Left lung (tissue), 10 donors: ENCODE data around the gene SOX10. TPM values are rescaled to one million over a fixed set of nuclear protein-coding genes. Genes with fewer than 3 reads are reported as not detected.

ENCODE experiments used
- ATAC-seq: fragments of 200-7000 bp; cut with Tn5 transposase; one replicate; pipeline ENCODE4 v1.9.1; 2020; ENCODE audit warnings: moderate library complexity
- DNase-seq, 4 donors: peaks; one replicate each; pipeline ENCODE4 v3.0.0-alpha.2; 2013 to 2020
- H3K27ac ChIP-seq, 2 donors: fragments of 200-600 bp; sonication (generic) in 1 of 2; one replicate each; pipeline versions ENCODE4 v1.5.0 to v1.8.0; 2020 to 2021
- H3K27me3 ChIP-seq, 2 donors: fragments of 200-600 bp; sonication (generic) in 1 of 2; one replicate each; pipeline versions ENCODE4 v1.5.0 to v1.8.0; 2020 to 2021
- H3K36me3 ChIP-seq, 2 donors: fragments of 200-600 bp; sonication (generic) in 1 of 2; one replicate each; pipeline versions ENCODE4 v1.5.0 to v1.8.0; 2020 to 2021
- H3K4me1 ChIP-seq, 2 donors: fragments of 200-600 bp; one replicate each; pipeline ENCODE4 v1.8.0; 2021
- H3K4me3 ChIP-seq, 2 donors: fragments of 200-600 bp; sonication (generic) in 1 of 2; one replicate each; pipeline versions ENCODE4 v1.5.0 to v1.8.0; 2020 to 2021; ENCODE audit warnings: mild to moderate bottlenecking in 1 of 2
- H3K9me3 ChIP-seq, 2 donors: fragments of 200-600 bp; sonication (generic) in 1 of 2; one replicate each; pipeline versions ENCODE4 v1.5.0 to v1.8.0; 2020 to 2021
- CTCF ChIP-seq, 2 donors: fragments of 200-600 bp; sonication (generic) in 1 of 2; IDR thresholded peaks; one replicate each; pipeline versions ENCODE4 v1.5.0 to v1.8.0; 2021; ENCODE audit warnings: antibody characterized with exemption in 2 of 2
- intact Hi-C, 2 donors: fragments of 100-400 bp; cut with DNase I; formaldehyde crosslinking; loops; one replicate each; pipeline versions ENCODE4 v1.11.2 to v1.14.2; 2022
- microRNA-seq, 2 donors: library from miRNA; unstranded; fragments of <30 nt; microRNA quantifications; one replicate each; pipeline ENCODE4, GENCODE V29; 2019
- polyA plus RNA-seq, 6 donors: library from polyadenylated mRNA; unstranded; fragments of 120-200 nt; gene quantifications; one replicate each; pipeline ENCODE4 v1.2.1, GENCODE V29; 2013; ENCODE audit not compliant: insufficient read length in 6 of 6
- total RNA-seq, 2 donors: library from RNA; stranded (reverse); fragmentation: NEBNext Ultra II Directional; extraction: Animal tissue kit (Norgen Biotek cat#: 25700); gene quantifications; one replicate each; pipeline ENCODE4 v1.2.1, GENCODE V29; 2021
- donor health status: DM: no; HTN: yes; CAD: no.
- donor health status: DM: no; HTN: no; CAD: no.

Gene SOX10
- total and polyA plus RNA-seq, 8 donors = 0.41 to 1.0 (median 0.83) TPM; not detected in 2

GRCh38 chr22:37925330-37925729, 59.0 kb downstream of the SOX10 start:
- ATAC-seq (no peak), DNase-seq (no peak)
- Histone ChIP-seq H3K4me1 (peaks cover 0 to 11% of the 10 kb centered on the region in 2 donors), H3K27ac (no peak overlapping the region), H3K27me3 (no peaks in the 10 kb centered on the region), H3K9me3 (no peaks in the 10 kb centered on the region), H3K4me3 (no peak overlapping the region), H3K36me3 (peaks cover 0 to 99% of the 10 kb centered on the region in 2 donors)
- no peak for TF ChIP-seq CTCF (IDR thresholded peaks at IDR 0.05)
- intact Hi-C loops = no loop called here

GRCh38 chr22:37924386-37925065, 59.8 kb downstream of the SOX10 start:
- Histone ChIP-seq H3K27ac (no peak overlapping the region), H3K4me3 (no peak overlapping the region), H3K36me3 (peaks cover 0 to 97% of the 10 kb centered on the region in 2 donors), H3K27me3 (no peaks in the 10 kb centered on the region), H3K4me1 (peaks cover 0 to 11% of the 10 kb centered on the region in 2 donors), H3K9me3 (no peaks in the 10 kb centered on the region)
- intact Hi-C loops = no loop called here
- ATAC-seq (no peak), DNase-seq (no peak)
- TF ChIP-seq CTCF (IDR thresholded peaks at IDR 0.05) = no peak

GRCh38 chr22:37923927-37924326, 60.4 kb downstream of the SOX10 start:
- ATAC-seq (no peak), DNase-seq (no peak)
- TF ChIP-seq CTCF (IDR thresholded peaks at IDR 0.05) = no peak
- Histone ChIP-seq H3K27ac (no peak overlapping the region), H3K36me3 (peaks cover 0 to 97% of the 10 kb centered on the region in 2 donors), H3K9me3 (no peaks in the 10 kb centered on the region), H3K27me3 (no peaks in the 10 kb centered on the region), H3K4me3 (no peak overlapping the region), H3K4me1 (peaks cover 0 to 12% of the 10 kb centered on the region in 2 donors)
- intact Hi-C loops = no loop called here

Small RNA genes within 50 kb of the gene (microRNA-seq; reads per million reads assigned to microRNA genes)
- gene MIR4534 (0 reads per million in 2 donors), gene MIR6820 (0.67 to 1.4 reads per million in 2 donors)

Other genes starting within 250 kb of the SOX10 start
- 10 to 100 TPM; 12.6 to 16.7 TPM for gene GCAT, start 176.6 kb downstream of the SOX10 start, total RNA-seq
- gene GCAT, start 176.6 kb downstream of the SOX10 start, polyA plus RNA-seq = 10 to 100 TPM in 1 of 6 donors, 1 to 10 TPM in 5; 8.1 to 10.9 (median 8.9) TPM
- not detected for gene GALR3, start 161.2 kb downstream of the SOX10 start, total RNA-seq
- gene GALR3, start 161.2 kb downstream of the SOX10 start, polyA plus RNA-seq = not detected
- 10 to 100 TPM; 15.2 to 21.9 TPM for gene ANKRD54, start 140.2 kb downstream of the SOX10 start, total RNA-seq
- gene ANKRD54, start 140.2 kb downstream of the SOX10 start, polyA plus RNA-seq = 10 to 100 TPM; 16.8 to 23.5 (median 19.2) TPM
- 100 to 1,000 TPM; 310 to 378 TPM for gene EIF3L, start 135.1 kb downstream of the SOX10 start, total RNA-seq
- gene EIF3L, start 135.1 kb downstream of the SOX10 start, polyA plus RNA-seq = 1,000 to 10,000 TPM; 1,019 to 1,258 (median 1,177) TPM
- 10 to 100 TPM; 35.8 to 36.8 TPM for gene MICALL1, start 78.3 kb downstream of the SOX10 start, total RNA-seq
- 10 to 100 TPM; 15.0 to 32.4 (median 22.3) TPM for gene MICALL1, start 78.3 kb downstream of the SOX10 start, polyA plus RNA-seq
- gene C22orf23, start 31.0 kb downstream of the SOX10 start, total RNA-seq = under 1 TPM; 0.26 to 0.65 TPM
- gene C22orf23, start 31.0 kb downstream of the SOX10 start, polyA plus RNA-seq = 1 to 10 TPM; 3.6 to 7.2 (median 4.6) TPM
- 10 to 100 TPM; 58.3 to 64.9 TPM for gene POLR2F, start 30.9 kb downstream of the SOX10 start, total RNA-seq
- gene POLR2F, start 30.9 kb downstream of the SOX10 start, polyA plus RNA-seq = 10 to 100 TPM; 49.2 to 66.0 (median 60.2) TPM
- gene PICK1, start 72.8 kb upstream of the SOX10 start, total RNA-seq = 10 to 100 TPM; 30.9 to 39.5 TPM
- gene PICK1, start 72.8 kb upstream of the SOX10 start, polyA plus RNA-seq = 10 to 100 TPM; 22.8 to 33.1 (median 27.8) TPM
- under 1 TPM; 0.38 to 0.45 TPM for gene SLC16A8, start 99.6 kb upstream of the SOX10 start, total RNA-seq
- 1 to 10 TPM in 5 of 6 donors, under 1 TPM in 1; 0.94 to 2.1 (median 1.5) TPM for gene SLC16A8, start 99.6 kb upstream of the SOX10 start, polyA plus RNA-seq
- under 1 TPM; 0.34 to 0.35 TPM for gene BAIAP2L2, start 126.1 kb upstream of the SOX10 start, total RNA-seq
- 1 to 10 TPM in 4 of 6 donors, under 1 TPM in 2; 0.66 to 1.5 (median 1.1) TPM for gene BAIAP2L2, start 126.1 kb upstream of the SOX10 start, polyA plus RNA-seq
- 10 to 100 TPM; 30.9 to 39.0 TPM for gene PLA2G6, start 197.3 kb upstream of the SOX10 start, total RNA-seq
- gene PLA2G6, start 197.3 kb upstream of the SOX10 start, polyA plus RNA-seq = 10 to 100 TPM; 29.8 to 44.1 (median 35.7) TPM
- gene MAFF, start 217.4 kb upstream of the SOX10 start, total RNA-seq = 10 to 100 TPM; 12.1 to 17.1 TPM
- gene MAFF, start 217.4 kb upstream of the SOX10 start, polyA plus RNA-seq = 10 to 100 TPM in 2 of 6 donors, 1 to 10 TPM in 4; 7.0 to 16.8 (median 8.4) TPM